GM21515 (cell line): ENCODE data around the gene IL36RN.
"Not testable (repeated sequence)": the region's sequence is repeated elsewhere in the genome, so short reads cannot be mapped to it uniquely, and the experiment has no call there.

Experiments used
- ATAC-seq: cut with Tn5 transposase; IDR thresholded peaks from one replicate; pipeline ENCODE4 v1.9.1; 2021; ENCODE audit not compliant: unreplicated experiment

Gene IL36RN

GRCh38 chr2:113072584-113072983 lies 13.6 kb downstream of the IL36RN start:
- ATAC-seq = no peak

DNA sequence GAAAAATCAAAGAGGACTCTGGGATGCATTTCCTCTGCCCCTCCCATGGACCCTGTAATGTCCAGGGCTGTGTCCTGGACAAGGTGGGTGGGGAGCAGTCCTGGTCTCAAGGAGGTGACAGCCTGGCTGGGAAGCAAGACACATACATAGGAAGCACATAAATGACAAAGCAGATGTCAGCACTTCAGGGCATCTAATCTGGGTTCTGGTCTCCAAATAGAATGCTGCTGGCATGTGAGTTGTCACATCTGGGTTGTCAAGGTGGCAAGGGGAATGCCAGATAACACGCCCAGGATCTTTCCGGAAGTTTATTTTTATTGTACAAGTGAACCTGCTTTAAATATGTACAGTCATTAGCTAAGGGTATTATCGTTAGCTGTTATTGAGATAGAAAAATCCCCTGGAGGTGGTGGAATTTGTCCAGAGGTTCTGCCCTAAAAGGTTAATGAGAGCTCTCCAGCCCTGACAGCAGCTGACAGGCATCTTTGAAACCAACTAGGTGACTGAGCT lies 14.4 kb downstream of the IL36RN start:
- no peak for ATAC-seq

DNA sequence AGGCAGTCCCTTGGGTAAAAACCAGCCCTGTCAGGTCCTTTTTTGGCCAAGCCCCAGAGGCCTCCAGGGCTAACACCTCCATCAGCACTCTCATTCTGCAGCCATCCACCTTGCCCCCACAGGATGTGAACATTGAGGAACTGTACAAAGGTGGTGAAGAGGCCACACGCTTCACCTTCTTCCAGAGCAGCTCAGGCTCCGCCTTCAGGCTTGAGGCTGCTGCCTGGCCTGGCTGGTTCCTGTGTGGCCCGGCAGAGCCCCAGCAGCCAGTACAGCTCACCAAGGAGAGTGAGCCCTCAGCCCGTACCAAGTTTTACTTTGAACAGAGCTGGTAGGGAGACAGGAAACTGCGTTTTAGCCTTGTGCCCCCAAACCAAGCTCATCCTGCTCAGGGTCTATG lies 16.0 kb downstream of the IL36RN start:
- ATAC-seq = no peak

DNA sequence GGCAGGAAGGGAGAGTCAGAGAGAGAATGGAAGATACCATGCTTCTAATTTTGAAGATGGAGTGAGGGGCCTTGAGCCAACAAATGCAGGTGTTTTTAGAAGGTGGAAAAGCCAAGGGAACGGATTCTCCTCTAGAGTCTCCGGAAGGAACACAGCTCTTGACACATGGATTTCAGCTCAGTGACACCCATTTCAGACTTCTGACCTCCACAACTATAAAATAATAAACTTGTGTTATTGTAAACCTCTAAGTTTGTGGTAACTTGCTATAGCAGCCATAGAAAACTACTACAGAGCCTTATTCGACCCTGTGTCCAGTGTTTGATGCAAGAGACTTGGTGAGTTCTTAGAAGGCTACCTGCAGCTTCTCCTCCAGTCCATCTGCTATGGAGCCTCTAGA lies 16.6 kb downstream of the IL36RN start:
- ATAC-seq = no peak

DNA sequence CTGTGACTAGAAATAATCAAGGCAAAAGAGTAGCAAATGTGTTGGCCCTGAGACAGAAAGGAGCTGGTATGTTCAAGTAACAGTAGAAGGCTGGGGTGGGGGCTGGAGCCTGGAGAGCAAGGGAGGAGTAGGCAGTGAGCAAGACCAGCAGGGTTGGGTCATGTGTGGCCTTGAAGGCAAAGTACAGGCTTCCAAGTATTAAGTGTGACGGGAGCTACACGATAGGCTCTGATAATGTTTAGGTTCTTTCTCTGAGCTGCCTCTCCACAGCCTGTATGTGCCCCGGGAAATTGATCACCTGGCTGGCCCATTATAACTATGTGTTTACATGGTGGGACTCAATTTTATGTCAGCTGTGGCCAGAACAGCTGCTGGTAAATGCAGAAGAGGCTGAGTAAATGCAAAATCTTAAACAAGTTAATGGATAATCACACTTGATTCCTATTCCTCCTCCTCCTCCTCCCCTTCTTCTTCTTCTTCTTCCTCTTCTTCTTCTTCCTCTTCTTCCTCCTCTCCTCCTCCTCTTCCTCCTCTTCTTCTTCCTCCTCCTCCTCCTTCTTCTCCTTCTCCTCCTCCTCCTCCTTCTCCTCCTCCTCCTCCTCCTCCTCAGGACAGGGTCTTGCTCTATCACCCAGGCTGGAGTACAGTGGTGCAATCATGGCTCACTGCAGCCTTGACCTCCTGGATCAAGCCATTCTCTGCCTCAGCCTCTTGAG lies 18.1 kb downstream of the IL36RN start:
- ATAC-seq = no peak

GRCh38 chr2:113077921-113078320 lies 18.9 kb downstream of the IL36RN start:
- ATAC-seq = no peak

- no peak for ATAC-seq
Measured at GRCh38 chr2:113078350-113078839, 19.4 kb downstream of the IL36RN start.

- no peak for ATAC-seq
Measured at GRCh38 chr2:113079131-113079530, 20.1 kb downstream of the IL36RN start.

- no peak for ATAC-seq
Measured at GRCh38 chr2:113080134-113080533, 21.1 kb downstream of the IL36RN start.

DNA sequence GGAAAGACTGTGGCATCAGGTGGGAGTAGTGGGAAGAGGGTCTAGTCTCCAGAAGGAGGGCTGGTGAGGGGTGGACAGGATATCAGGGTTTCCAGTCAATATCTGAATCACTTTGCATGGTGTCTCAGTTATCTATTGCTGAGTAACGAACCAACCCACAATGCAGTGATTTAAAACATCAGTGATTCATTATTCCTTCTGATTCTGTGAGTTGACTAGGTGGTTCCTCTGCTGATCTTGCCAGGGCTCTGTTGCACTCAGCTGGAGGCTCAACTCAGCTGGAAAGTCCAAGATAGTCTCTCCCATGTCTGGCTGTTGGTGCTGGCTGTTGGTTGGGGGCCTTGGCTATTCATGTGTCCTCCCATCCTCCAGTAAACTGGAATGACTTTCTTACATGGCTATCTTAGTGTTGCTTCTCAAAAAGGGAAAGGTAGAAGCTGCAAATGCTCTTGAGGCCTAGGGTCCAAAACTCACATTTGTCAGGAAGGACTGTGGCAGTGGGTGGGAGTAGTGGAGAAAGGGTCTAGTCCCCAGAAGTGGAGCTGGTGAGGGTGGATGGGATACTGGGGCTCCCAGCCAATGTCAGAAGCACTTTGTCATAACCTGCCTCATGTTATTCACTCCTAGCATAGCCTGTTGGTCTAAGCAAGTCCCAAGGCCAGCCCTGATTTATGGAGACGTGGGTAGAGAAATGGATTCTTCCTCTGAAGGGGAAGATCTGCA lies 22.7 kb downstream of the IL36RN start:
- ATAC-seq = no peak

DNA sequence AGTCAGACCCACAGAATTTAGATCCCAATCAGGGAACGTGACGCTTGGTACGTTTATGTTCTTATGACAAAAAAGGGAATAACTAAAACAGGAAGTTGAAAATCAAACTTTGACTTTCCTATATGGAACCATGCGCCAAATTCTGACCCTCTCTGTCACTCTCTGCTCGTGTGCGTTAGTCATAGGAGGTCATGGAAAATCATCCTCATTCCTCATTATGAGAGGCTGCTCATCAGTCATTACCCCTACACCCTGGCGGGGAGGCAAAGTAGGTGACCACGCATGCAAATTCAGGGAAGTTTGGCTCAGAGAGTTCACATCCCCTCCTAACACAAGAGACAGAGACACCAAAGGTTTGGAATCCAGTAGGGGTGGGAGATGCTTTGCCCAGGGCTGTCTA lies 24.3 kb downstream of the IL36RN start:
- ATAC-seq = no peak

- no peak for ATAC-seq
Measured at GRCh38 chr2:113084249-113085000, 25.4 kb downstream of the IL36RN start.

- ATAC-seq = no peak
Measured at GRCh38 chr2:113085542-113085941, 26.5 kb downstream of the IL36RN start.

DNA sequence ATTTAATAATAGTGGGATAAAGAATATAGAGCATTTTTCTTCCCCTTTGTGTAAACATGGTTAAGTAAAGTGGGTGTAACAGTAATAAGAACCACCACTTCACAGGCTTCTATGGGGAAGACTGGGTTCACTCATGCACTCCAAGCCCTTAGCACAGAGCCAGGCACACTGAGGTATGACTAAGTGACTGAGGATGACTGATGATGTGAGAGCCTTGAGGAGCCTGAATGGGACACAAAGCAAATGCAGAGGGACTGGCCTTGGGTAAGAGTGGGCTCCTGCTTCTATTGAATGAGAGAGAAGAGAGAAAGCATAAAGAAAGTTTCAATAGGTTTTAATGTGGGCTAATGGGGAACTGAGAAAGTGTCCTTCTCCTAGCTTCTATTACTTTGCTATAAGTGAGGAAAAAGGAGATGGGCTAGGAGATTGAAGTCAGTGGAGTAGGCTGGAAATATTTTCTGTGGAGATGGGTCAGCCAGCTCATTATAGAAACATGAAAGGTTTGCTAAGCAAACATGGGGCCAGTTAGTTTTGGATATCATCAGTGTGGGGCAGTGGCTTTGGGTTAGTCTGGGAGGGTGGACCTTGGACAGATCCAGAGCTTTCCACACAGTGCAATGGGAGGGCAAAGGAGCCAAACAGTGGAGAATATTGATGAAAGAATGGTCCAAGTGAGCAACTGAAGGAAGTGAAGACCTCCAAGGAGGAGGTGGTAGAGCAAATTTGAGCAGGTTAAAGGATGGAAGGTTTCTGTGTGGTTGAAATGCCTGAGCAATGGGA lies 29.4 kb downstream of the IL36RN start:
- ATAC-seq = no peak

DNA sequence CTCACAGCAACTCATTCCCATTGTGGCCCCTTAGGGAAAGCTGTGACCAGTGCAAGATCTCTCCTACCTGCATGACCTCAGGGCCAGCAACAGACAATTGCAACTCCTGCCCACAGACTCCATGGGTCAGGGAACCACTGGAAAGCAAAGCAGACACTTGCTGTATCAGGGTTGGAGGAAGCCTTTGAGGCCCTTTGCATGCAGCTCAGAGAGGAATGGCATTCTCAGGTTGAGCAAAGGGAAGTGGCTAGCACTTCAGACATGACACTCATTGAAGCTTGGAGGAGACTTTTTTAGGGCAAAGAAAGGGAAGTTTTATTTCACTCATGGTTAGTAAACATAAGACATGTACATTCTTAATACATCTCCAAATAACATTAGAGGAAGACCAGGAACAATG lies 30.9 kb downstream of the IL36RN start:
- ATAC-seq = no peak

GRCh38 chr2:113091231-113091896 lies 32.4 kb downstream of the IL36RN start:
- ATAC-seq = no peak

DNA sequence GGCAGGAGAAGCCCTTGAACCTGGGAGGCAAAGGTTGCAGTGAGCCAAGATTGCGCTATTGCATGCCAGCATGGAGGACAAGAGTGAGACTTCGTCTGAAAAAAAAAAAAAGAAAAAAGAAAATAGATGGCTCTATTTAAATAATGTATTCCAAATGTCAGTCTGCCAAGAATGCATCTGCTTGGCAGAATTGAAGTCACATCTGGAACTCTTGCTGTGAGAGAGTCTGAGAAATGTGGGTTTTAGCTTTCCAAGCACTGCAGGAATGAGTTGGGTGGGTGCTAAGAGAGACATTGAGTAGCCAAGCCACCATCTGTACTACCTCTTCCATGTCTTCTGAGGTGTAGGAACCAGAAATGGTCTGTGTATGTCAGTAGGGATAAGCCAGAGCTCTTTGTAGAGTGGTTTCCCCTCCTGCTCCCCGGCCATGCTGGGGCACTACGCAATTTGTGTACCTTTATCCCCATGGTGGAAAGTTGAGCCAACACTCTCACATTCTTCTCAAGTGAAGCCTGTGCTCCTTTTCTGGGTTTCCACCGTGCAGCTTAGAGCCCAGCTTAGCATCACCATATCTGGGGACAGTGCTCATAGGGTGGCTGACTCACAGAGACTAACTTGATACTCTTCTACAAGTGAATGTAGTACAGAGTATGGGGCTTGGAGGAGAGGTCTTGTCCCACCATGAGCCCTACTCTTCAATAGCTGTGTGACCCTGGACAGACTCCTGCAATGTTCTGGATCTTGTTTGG lies 34.0 kb downstream of the IL36RN start:
- ATAC-seq = no peak

GRCh38 chr2:113093613-113093977 lies 34.6 kb downstream of the IL36RN start:
- ATAC-seq = no peak

DNA sequence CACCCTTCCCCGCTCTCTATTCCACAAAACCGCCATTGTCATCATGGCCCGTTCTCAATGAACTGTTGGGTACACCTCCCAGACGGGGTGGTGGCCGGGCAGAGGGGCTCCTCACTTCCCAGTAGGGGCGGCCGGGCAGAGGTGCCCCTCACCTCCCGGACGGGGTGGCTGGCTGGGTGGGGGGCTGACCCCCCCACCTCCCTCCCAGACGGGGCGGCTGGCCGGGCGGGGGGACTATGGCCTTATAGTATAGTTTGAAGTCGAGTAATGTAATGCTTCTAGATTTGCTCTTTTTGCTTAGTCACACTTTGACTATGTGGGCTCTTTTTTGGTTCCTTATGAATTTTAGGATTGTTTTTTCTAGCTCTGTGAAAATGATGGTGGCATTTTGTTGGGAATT lies 37.3 kb downstream of the IL36RN start:
- ATAC-seq = not testable (repeated sequence)
